ENCODE data around the gene PPEF1. TPM values are rescaled to one million over a fixed set of nuclear protein-coding genes. Genes with fewer than 3 reads are reported as not detected.

PPEF1 gene
- total and polyA plus RNA-seq, 2 donors: 0.28 to 1.1 TPM

- 44% methylated on average over 1 of the region's 1 CpG for WGBS
- Histone ChIP-seq H3K4me1 (ENCODE audit: control insufficient read depth in 2 of 2, insufficient read depth in 2 of 2, low read length in 2 of 2) (no peaks in the 10 kb centered on the region), H3K9me3 (ENCODE audit: control insufficient read depth in 2 of 2, insufficient read depth in 1 of 2, low read length in 1 of 2) (no peaks in the 10 kb centered on the region), H3K4me3 (ENCODE audit: low read length in 2 of 2) (no peak overlapping the region), H3K36me3 (ENCODE audit: control insufficient read depth in 2 of 2, insufficient read depth in 2 of 2, low read length in 1 of 2) (no peaks in the 10 kb centered on the region), H3K27ac (ENCODE audit: low read depth in 1 of 2, low read length in 1 of 2) (no peak overlapping the region), H3K27me3 (ENCODE audit: control insufficient read depth in 2 of 2, insufficient read depth in 1 of 2, low read length in 1 of 2) (no peaks in the 10 kb centered on the region)
- DNase-seq (ENCODE audit: low read depth in 6 of 9, low spot score in 9 of 9): no peak
Observed at GRCh38 chrX:18769364-18769763, 61.9 kb downstream of the PPEF1 start.

DNA sequence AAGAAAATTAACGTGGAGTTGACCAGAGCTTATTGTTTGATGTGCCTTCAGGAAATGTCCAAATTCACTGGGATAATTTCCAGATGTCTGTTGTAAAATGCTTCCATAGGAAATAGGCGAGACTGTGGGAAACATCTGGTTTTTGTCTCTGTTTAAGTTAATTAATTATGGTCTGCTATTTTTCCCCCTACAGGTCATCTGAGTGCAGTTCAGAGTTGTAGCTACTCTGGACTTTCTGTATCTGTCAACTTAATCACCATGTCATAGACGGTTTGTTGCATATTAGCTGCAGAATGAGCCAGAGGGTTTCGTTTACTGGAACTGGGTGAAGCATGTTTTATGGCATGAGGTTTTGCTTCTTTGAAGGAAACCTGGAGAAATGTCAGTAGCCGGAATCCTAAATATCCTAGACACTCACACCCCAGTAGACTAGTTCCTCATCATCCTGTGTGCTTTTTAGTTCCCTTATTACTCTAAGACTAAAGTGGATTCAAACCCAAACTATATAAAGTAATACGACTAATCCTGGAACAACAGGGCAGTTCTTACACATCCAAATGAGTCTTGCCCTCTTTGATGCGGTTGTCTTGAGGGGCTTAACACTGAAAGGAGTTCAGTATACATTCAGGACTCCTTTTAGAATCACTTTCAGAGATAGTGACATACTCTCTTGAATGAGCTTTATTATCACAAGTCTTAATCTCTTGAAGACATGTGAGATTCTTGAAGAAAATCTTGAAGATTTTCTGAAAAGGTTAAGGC lies 62.5 kb downstream of the PPEF1 start:
- Histone ChIP-seq H3K4me1 (ENCODE audit: control insufficient read depth in 2 of 2, insufficient read depth in 2 of 2, low read length in 2 of 2) (no peaks in the 10 kb centered on the region), H3K36me3 (ENCODE audit: control insufficient read depth in 2 of 2, insufficient read depth in 2 of 2, low read length in 1 of 2) (no peaks in the 10 kb centered on the region), H3K4me3 (ENCODE audit: low read length in 2 of 2) (no peak overlapping the region), H3K9me3 (ENCODE audit: control insufficient read depth in 2 of 2, insufficient read depth in 1 of 2, low read length in 1 of 2) (no peaks in the 10 kb centered on the region), H3K27me3 (ENCODE audit: control insufficient read depth in 2 of 2, insufficient read depth in 1 of 2, low read length in 1 of 2) (no peaks in the 10 kb centered on the region), H3K27ac (ENCODE audit: low read depth in 1 of 2, low read length in 1 of 2) (no peak overlapping the region)
- no peak for DNase-seq (ENCODE audit: low read depth in 6 of 9, low spot score in 9 of 9)
- 69% methylated on average over 7 of the region's 7 CpGs for whole genome bisulfite sequencing

DNA sequence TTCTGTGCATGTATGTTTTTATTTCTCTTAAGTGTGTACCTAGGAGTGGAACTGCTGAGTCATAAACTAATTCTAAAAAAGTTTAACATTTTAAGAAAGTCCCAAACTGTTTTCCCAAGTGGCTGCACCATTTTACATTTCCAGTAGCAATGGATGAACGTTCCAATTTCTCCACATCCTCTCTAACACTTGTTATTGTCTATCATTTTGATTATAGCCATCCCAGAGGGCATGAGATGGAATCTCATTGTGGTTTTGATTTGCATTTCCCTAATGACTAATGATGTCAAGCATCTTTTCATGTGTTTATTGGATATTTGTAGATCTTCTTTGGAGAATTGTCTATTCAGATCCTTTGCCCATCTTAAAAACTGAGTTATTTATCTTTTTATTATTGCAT lies 82.5 kb downstream of the PPEF1 start:
- WGBS: 83% methylated on average over 1 of the region's 1 CpG
- Histone ChIP-seq H3K27ac (ENCODE audit: low read depth in 1 of 2, low read length in 1 of 2) (no peak overlapping the region), H3K9me3 (ENCODE audit: control insufficient read depth in 2 of 2, insufficient read depth in 1 of 2, low read length in 1 of 2) (no peaks in the 10 kb centered on the region), H3K4me3 (ENCODE audit: low read length in 2 of 2) (no peak overlapping the region), H3K36me3 (ENCODE audit: control insufficient read depth in 2 of 2, insufficient read depth in 2 of 2, low read length in 1 of 2) (no peaks in the 10 kb centered on the region), H3K27me3 (ENCODE audit: control insufficient read depth in 2 of 2, insufficient read depth in 1 of 2, low read length in 1 of 2) (no peaks in the 10 kb centered on the region), H3K4me1 (ENCODE audit: control insufficient read depth in 2 of 2, insufficient read depth in 2 of 2, low read length in 2 of 2) (no peaks in the 10 kb centered on the region)
- no peak for DNase-seq (ENCODE audit: low read depth in 6 of 9, low spot score in 9 of 9)

- Histone ChIP-seq H3K27me3 (ENCODE audit: control insufficient read depth in 2 of 2, insufficient read depth in 1 of 2, low read length in 1 of 2) (no peaks in the 10 kb centered on the region), H3K4me3 (ENCODE audit: low read length in 2 of 2) (no peak overlapping the region), H3K9me3 (ENCODE audit: control insufficient read depth in 2 of 2, insufficient read depth in 1 of 2, low read length in 1 of 2) (no peaks in the 10 kb centered on the region), H3K27ac (ENCODE audit: low read depth in 1 of 2, low read length in 1 of 2) (no peak overlapping the region), H3K36me3 (ENCODE audit: control insufficient read depth in 2 of 2, insufficient read depth in 2 of 2, low read length in 1 of 2) (no peaks in the 10 kb centered on the region), H3K4me1 (ENCODE audit: control insufficient read depth in 2 of 2, insufficient read depth in 2 of 2, low read length in 2 of 2) (no peaks in the 10 kb centered on the region)
- DNase-seq (ENCODE audit: low read depth in 6 of 9, low spot score in 9 of 9): no peak
Observed at GRCh38 chrX:18792828-18793227, 85.4 kb downstream of the PPEF1 start.

GRCh38 chrX:18793601-18794089 lies 86.2 kb downstream of the PPEF1 start:
- no peaks in the 10 kb centered on the region for H3K9me3 ChIP-seq (ENCODE audit: control insufficient read depth in 2 of 2, insufficient read depth in 1 of 2, low read length in 1 of 2)
- WGBS: 77% methylated on average over 7 of the region's 7 CpGs
- H3K4me3 ChIP-seq (ENCODE audit: low read length in 2 of 2): no peak overlapping the region
- no peak overlapping the region for H3K27ac ChIP-seq (ENCODE audit: low read depth in 1 of 2, low read length in 1 of 2)
- H3K4me1 ChIP-seq (ENCODE audit: control insufficient read depth in 2 of 2, insufficient read depth in 2 of 2, low read length in 2 of 2): no peaks in the 10 kb centered on the region
- DNase-seq (ENCODE audit: low read depth in 6 of 9, low spot score in 9 of 9): no peak
- no peaks in the 10 kb centered on the region for H3K27me3 ChIP-seq (ENCODE audit: control insufficient read depth in 2 of 2, insufficient read depth in 1 of 2, low read length in 1 of 2)
- H3K36me3 ChIP-seq (ENCODE audit: control insufficient read depth in 2 of 2, insufficient read depth in 2 of 2, low read length in 1 of 2): no peaks in the 10 kb centered on the region

GRCh38 chrX:18797141-18797540 lies 89.7 kb downstream of the PPEF1 start:
- H3K27me3 ChIP-seq (ENCODE audit: control insufficient read depth in 2 of 2, insufficient read depth in 1 of 2, low read length in 1 of 2): no peaks in the 10 kb centered on the region
- no peaks in the 10 kb centered on the region for H3K9me3 ChIP-seq (ENCODE audit: control insufficient read depth in 2 of 2, insufficient read depth in 1 of 2, low read length in 1 of 2)
- H3K4me3 ChIP-seq (ENCODE audit: low read length in 2 of 2): no peak overlapping the region
- no peaks in the 10 kb centered on the region for H3K4me1 ChIP-seq (ENCODE audit: control insufficient read depth in 2 of 2, insufficient read depth in 2 of 2, low read length in 2 of 2)
- DNase-seq (ENCODE audit: low read depth in 6 of 9, low spot score in 9 of 9): no peak
- 95% methylated on average over 2 of the region's 2 CpGs for WGBS
- no peak overlapping the region for H3K27ac ChIP-seq (ENCODE audit: low read depth in 1 of 2, low read length in 1 of 2)
- H3K36me3 ChIP-seq (ENCODE audit: control insufficient read depth in 2 of 2, insufficient read depth in 2 of 2, low read length in 1 of 2): no peaks in the 10 kb centered on the region

GRCh38 chrX:18799911-18800310 lies 92.5 kb downstream of the PPEF1 start:
- no peaks in the 10 kb centered on the region for H3K27me3 ChIP-seq (ENCODE audit: control insufficient read depth in 2 of 2, insufficient read depth in 1 of 2, low read length in 1 of 2)
- WGBS: 96% methylated on average over 2 of the region's 2 CpGs
- H3K27ac ChIP-seq (ENCODE audit: low read depth in 1 of 2, low read length in 1 of 2): no peak overlapping the region
- no peaks in the 10 kb centered on the region for H3K9me3 ChIP-seq (ENCODE audit: control insufficient read depth in 2 of 2, insufficient read depth in 1 of 2, low read length in 1 of 2)
- DNase-seq (ENCODE audit: low read depth in 6 of 9, low spot score in 9 of 9): no peak
- no peaks in the 10 kb centered on the region for H3K36me3 ChIP-seq (ENCODE audit: control insufficient read depth in 2 of 2, insufficient read depth in 2 of 2, low read length in 1 of 2)
- no peaks in the 10 kb centered on the region for H3K4me1 ChIP-seq (ENCODE audit: control insufficient read depth in 2 of 2, insufficient read depth in 2 of 2, low read length in 2 of 2)
- H3K4me3 ChIP-seq (ENCODE audit: low read length in 2 of 2): no peak overlapping the region

DNA sequence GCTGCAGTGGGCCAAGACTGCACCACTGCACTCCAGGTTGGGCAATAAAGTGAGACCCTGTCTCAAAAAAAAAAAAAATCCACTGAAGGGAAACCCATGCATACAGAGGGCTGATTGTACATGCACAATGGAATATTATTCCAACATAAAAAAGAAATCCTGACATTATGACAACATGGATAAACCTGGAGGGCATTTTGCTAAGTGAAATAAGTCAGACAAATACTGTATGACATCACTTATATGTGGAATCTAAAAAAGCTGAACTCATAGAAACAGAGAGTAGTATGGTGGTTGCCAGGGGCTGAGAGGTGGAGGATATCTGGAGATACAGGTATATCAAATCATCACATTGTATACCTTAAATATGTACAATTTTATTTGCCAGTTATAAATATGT lies 102.2 kb downstream of the PPEF1 start:
- no peak overlapping the region for H3K27ac ChIP-seq (ENCODE audit: low read depth in 1 of 2, low read length in 1 of 2)
- no peaks in the 10 kb centered on the region for H3K27me3 ChIP-seq (ENCODE audit: control insufficient read depth in 2 of 2, insufficient read depth in 1 of 2, low read length in 1 of 2)
- no peaks in the 10 kb centered on the region for H3K36me3 ChIP-seq (ENCODE audit: control insufficient read depth in 2 of 2, insufficient read depth in 2 of 2, low read length in 1 of 2)
- H3K9me3 ChIP-seq (ENCODE audit: control insufficient read depth in 2 of 2, insufficient read depth in 1 of 2, low read length in 1 of 2): no peaks in the 10 kb centered on the region
- H3K4me1 ChIP-seq (ENCODE audit: control insufficient read depth in 2 of 2, insufficient read depth in 2 of 2, low read length in 2 of 2): no peaks in the 10 kb centered on the region
- no peak for DNase-seq (ENCODE audit: low read depth in 6 of 9, low spot score in 9 of 9)
- no peak overlapping the region for H3K4me3 ChIP-seq (ENCODE audit: low read length in 2 of 2)

- Histone ChIP-seq H3K4me3 (ENCODE audit: low read length in 2 of 2) (no peak overlapping the region), H3K9me3 (ENCODE audit: control insufficient read depth in 2 of 2, insufficient read depth in 1 of 2, low read length in 1 of 2) (no peaks in the 10 kb centered on the region), H3K27me3 (ENCODE audit: control insufficient read depth in 2 of 2, insufficient read depth in 1 of 2, low read length in 1 of 2) (no peaks in the 10 kb centered on the region), H3K27ac (ENCODE audit: low read depth in 1 of 2, low read length in 1 of 2) (no peak overlapping the region), H3K4me1 (ENCODE audit: control insufficient read depth in 2 of 2, insufficient read depth in 2 of 2, low read length in 2 of 2) (no peaks in the 10 kb centered on the region), H3K36me3 (ENCODE audit: control insufficient read depth in 2 of 2, insufficient read depth in 2 of 2, low read length in 1 of 2) (no peaks in the 10 kb centered on the region)
- WGBS: 94% methylated on average over 2 of the region's 2 CpGs
- no peak for DNase-seq (ENCODE audit: low read depth in 6 of 9, low spot score in 9 of 9)
Observed at GRCh38 chrX:18810416-18810815, 103.0 kb downstream of the PPEF1 start.
